HG03354 (cell line): ENCODE results near the gene SPEM2.
A peak's percentile ranks its signal among the peaks of the same experiment; 100 is the strongest.

Source experiments
- ATAC-seq: cut with Tn5 transposase; IDR thresholded peaks from one replicate; pipeline ENCODE4 v1.9.1; 2021; ENCODE audit warnings: mild to moderate bottlenecking; ENCODE audit not compliant: unreplicated experiment, poor library complexity, severe bottlenecking

The SPEM2 gene

GRCh38 chr17:7403043-7403726 lies 22.2 kb upstream of the SPEM2 start:
- ATAC-seq: no peak

GRCh38 chr17:7403727-7403976 lies 21.8 kb upstream of the SPEM2 start:
- no peak for ATAC-seq

- ATAC-seq: peak; percentile 95
Observed at GRCh38 chr17:7403977-7404736, 21.3 kb upstream of the SPEM2 start, which contains the start of gene TMEM256. TMEM256 (minus strand) TSS chr17:7404097; CDS start chr17:7404084, 13 bp downstream.

GRCh38 chr17:7404737-7405349 lies 20.6 kb upstream of the SPEM2 start:
- ATAC-seq: peak; percentile 8

GRCh38 chr17:7405350-7406234 lies 19.8 kb upstream of the SPEM2 start:
- ATAC-seq: no peak

- ATAC-seq: no peak
Observed at GRCh38 chr17:7406235-7406825, 19.1 kb upstream of the SPEM2 start.

- no peak for ATAC-seq
Observed at GRCh38 chr17:7407082-7407481, 18.3 kb upstream of the SPEM2 start.

- no peak for ATAC-seq
Observed at GRCh38 chr17:7407485-7408251, 17.7 kb upstream of the SPEM2 start, which contains the start of gene NLGN2. NLGN2 (plus strand) TSS chr17:7407845; CDS start chr17:7408256, 411 bp downstream.

- no peak for ATAC-seq
Observed at GRCh38 chr17:7408252-7408727, 17.1 kb upstream of the SPEM2 start.

GRCh38 chr17:7408863-7409262 lies 16.6 kb upstream of the SPEM2 start:
- ATAC-seq: no peak

GRCh38 chr17:7409716-7410115 lies 15.7 kb upstream of the SPEM2 start:
- ATAC-seq: no peak

GRCh38 chr17:7410634-7411426 lies 14.6 kb upstream of the SPEM2 start:
- ATAC-seq: no peak

- ATAC-seq: no peak
Observed at GRCh38 chr17:7411427-7411750, 14.0 kb upstream of the SPEM2 start.

- no peak for ATAC-seq
Observed at GRCh38 chr17:7413346-7413985, 11.9 kb upstream of the SPEM2 start.

- no peak for ATAC-seq
Observed at GRCh38 chr17:7414837-7415236, 10.6 kb upstream of the SPEM2 start.

- ATAC-seq: no peak
Observed at GRCh38 chr17:7415784-7416183, 9.6 kb upstream of the SPEM2 start.

- no peak for ATAC-seq
Observed at GRCh38 chr17:7416323-7416722, 9.1 kb upstream of the SPEM2 start.
